Keratinocyte (primary cell): Measurements from ENCODE around the gene GPX3. TPM values are rescaled to one million over a fixed set of nuclear protein-coding genes. Genes with fewer than 3 reads are reported as not detected.

ENCODE experiments used
- DNase-seq: peaks from one replicate; pipeline ENCODE4 v3.0.0-alpha.2; 2011; ENCODE audit warnings: low read depth, missing footprints, low spot score
- FAIRE-seq: peaks from 2 replicates; lab custom pipeline; 2011; peaks lifted over from hg19 to GRCh38; lab: Jason Lieb, UNC
- H2AFZ ChIP-seq: 2 replicates; pipeline ENCODE4 v1.6.0; 2012; ENCODE audit warnings: low read length, control low read depth, inconsistent platforms; ENCODE audit not compliant: control insufficient read depth
- H3K27ac ChIP-seq: 2 replicates; pipeline ENCODE4 v1.5.1; 2011; ENCODE audit warnings: low read length; ENCODE audit not compliant: control insufficient read depth, insufficient read depth
- H3K27me3 ChIP-seq: 3 replicates; pipeline ENCODE4 v1.6.0; 2011; ENCODE audit warnings: low read length; ENCODE audit not compliant: control insufficient read depth, insufficient read depth; ENCODE audit errors: extremely low read depth
- H3K36me3 ChIP-seq, 2 experiments: 2 replicates in 1 of 2; 3 replicates in 1 of 2; pipeline ENCODE4 v1.5.1; 2011; ENCODE audit warnings: low read length in 2 of 2, mild to moderate bottlenecking in 1 of 2; ENCODE audit not compliant: control insufficient read depth in 2 of 2, insufficient read depth in 2 of 2; ENCODE audit errors: extremely low read depth in 1 of 2
- H3K4me1 ChIP-seq: 3 replicates; pipeline ENCODE4 v1.5.1; 2011; ENCODE audit warnings: low read length; ENCODE audit not compliant: control insufficient read depth, insufficient read depth; ENCODE audit errors: extremely low read depth
- H3K4me2 ChIP-seq: 3 replicates; pipeline ENCODE4 v1.6.0; 2011; ENCODE audit warnings: low read depth, low read length; ENCODE audit not compliant: control insufficient read depth, insufficient read depth; ENCODE audit errors: extremely low read depth
- H3K4me3 ChIP-seq, 3 experiments: fragments of 200-600 bp in 1 of 3; sonication (generic) in 1 of 3; 2 replicates in 2 of 3; 3 replicates in 1 of 3; pipeline ENCODE4 v1.5.1; 2011 to 2016; ENCODE audit warnings: low read length in 3 of 3, mild to moderate bottlenecking in 3 of 3, control low read depth in 2 of 3, inconsistent platforms in 1 of 3, low read depth in 1 of 3, mixed read lengths in 1 of 3, mixed run types in 1 of 3, moderate library complexity in 1 of 3; ENCODE audit not compliant: control insufficient read depth in 2 of 3, insufficient read depth in 2 of 3; ENCODE audit errors: extremely low read depth in 1 of 3
- H3K79me2 ChIP-seq: 2 replicates; pipeline ENCODE4 v1.6.0; 2012; ENCODE audit warnings: low read length; ENCODE audit not compliant: control insufficient read depth, insufficient read depth
- H3K9ac ChIP-seq: 3 replicates; pipeline ENCODE4 v1.6.0; 2011; ENCODE audit warnings: low read length; ENCODE audit not compliant: control insufficient read depth, insufficient read depth; ENCODE audit errors: extremely low read depth
- H3K9me1 ChIP-seq: 3 replicates; pipeline ENCODE4 v1.6.0; 2011; ENCODE audit warnings: low read length; ENCODE audit not compliant: control insufficient read depth, insufficient read depth; ENCODE audit errors: extremely low read depth
- H3K9me3 ChIP-seq: 2 replicates; pipeline ENCODE4 v1.5.1; 2012; ENCODE audit warnings: low read depth, low read length; ENCODE audit not compliant: control insufficient read depth
- H4K20me1 ChIP-seq: 3 replicates; pipeline ENCODE4 v1.6.0; 2011; ENCODE audit warnings: low read length; ENCODE audit not compliant: control insufficient read depth, insufficient read depth; ENCODE audit errors: extremely low read depth
- CTCF ChIP-seq, 3 experiments: IDR thresholded peaks in 1 of 3; conservative IDR thresholded peaks in 1 of 3; optimal IDR thresholded peaks in 1 of 3; 2 replicates in 2 of 3; 3 replicates in 1 of 3; pipeline versions ENCODE3 to v1.5.1; 2011; ENCODE audit warnings: low read length in 3 of 3, mild to moderate bottlenecking in 3 of 3, moderate library complexity in 2 of 3, control low read depth in 1 of 3, inconsistent platforms in 1 of 3; ENCODE audit not compliant: insufficient read depth in 2 of 3; ENCODE audit errors: extremely low read depth in 1 of 3
- EZH2 ChIP-seq: IDR thresholded peaks from one replicate; pipeline ENCODE4 v1.6.1; 2012; ENCODE audit warnings: inconsistent platforms, mild to moderate bottlenecking, low read length, moderate library complexity
- dilution Hi-C: fragments of 300-500 bp; cut with MboI; formaldehyde crosslinking; loops from one replicate; pipeline ENCODE4 v1.7.0; 2020; ENCODE audit warnings: low sequenced_read_pairs; ENCODE audit not compliant: extremely low pct_ligation_motif_present
- polyA plus RNA-seq, 5 experiments: library from polyadenylated mRNA; depleted of rRNA in 3 of 5; stranded (reverse) in 3 of 5; stranded (forward) in 1 of 5; unstranded in 1 of 5; fragments of >200 nt; gene quantifications; 1 replicate in 1 of 5; 2 replicates in 3 of 5; 3 replicates in 1 of 5; pipeline versions ENCODE4 v1.2.1 to v1.2.3, GENCODE V29; 2011 to 2012; ENCODE audit warnings: missing spikeins in 2 of 5, low read depth in 1 of 5, low replicate concordance in 1 of 5

GPX3 gene
- polyA plus RNA-seq, 1 donor (not counting 4 experiments of a cell fraction or from before 2014, with no cell fraction given) = 120 TPM

- peaks cover 85% of the 10 kb centered on the region for H3K79me2 ChIP-seq
- no peak overlapping the region for H3K4me2 ChIP-seq
- DNase-seq (no peak), FAIRE-seq (no peak)
- no peak overlapping the region for H3K27ac ChIP-seq
- no peaks in the 10 kb centered on the region for H3K9me1 ChIP-seq
- H3K27me3 ChIP-seq = no peaks in the 10 kb centered on the region
- TF ChIP-seq EZH2 (no peak), CTCF (optimal IDR thresholded peaks at IDR 0.05 in 1 of 3, IDR thresholded peaks at IDR 0.05 in 1 of 3, conservative IDR thresholded peaks at IDR 0.05 in 1 of 3; ENCODE audit: extremely low read depth in 1 of 3, insufficient read depth in 2 of 3, low read length in 3 of 3) (no peak)
- H2AFZ ChIP-seq = no peak overlapping the region
- dilution Hi-C loops = no loop called here
- H3K9ac ChIP-seq = no peak overlapping the region
- H3K4me1 ChIP-seq = peaks cover 7% of the 10 kb centered on the region
- no peaks in the 10 kb centered on the region for H3K9me3 ChIP-seq
- no peak overlapping the region for H3K4me3 ChIP-seq
- peaks cover 39 to 45% of the 10 kb centered on the region in 2 experiments for H3K36me3 ChIP-seq
- peaks cover 5% of the 10 kb centered on the region for H4K20me1 ChIP-seq
Observed at GRCh38 chr5:151066920-151067319, 46.5 kb downstream of the GPX3 start.

GRCh38 chr5:151067632-151068432 is 47.4 kb downstream of the GPX3 start:
- DNase-seq (no peak), FAIRE-seq (no peak)
- dilution Hi-C loops = no loop called here
- no peak for TF ChIP-seq EZH2
- TF ChIP-seq CTCF (optimal IDR thresholded peaks at IDR 0.05 in 1 of 3, IDR thresholded peaks at IDR 0.05 in 1 of 3, conservative IDR thresholded peaks at IDR 0.05 in 1 of 3; ENCODE audit: extremely low read depth in 1 of 3, insufficient read depth in 2 of 3, low read length in 3 of 3) = no peak
- Histone ChIP-seq H3K27ac (no peak overlapping the region), H3K27me3 (no peaks in the 10 kb centered on the region), H3K9me3 (no peaks in the 10 kb centered on the region), H4K20me1 (peaks cover 5% of the 10 kb centered on the region), H3K79me2 (peaks cover 86% of the 10 kb centered on the region), H3K36me3 (peaks cover 31 to 36% of the 10 kb centered on the region in 2 experiments), H3K4me1 (peaks cover 15% of the 10 kb centered on the region), H3K9me1 (no peaks in the 10 kb centered on the region), H3K4me3 (no peak overlapping the region), H3K4me2 (no peak overlapping the region), H2AFZ (no peak overlapping the region), H3K9ac (no peak overlapping the region)
